ENCODE results near the gene PACS1.
A peak's percentile ranks its signal among the peaks of the same experiment; 100 is the strongest.

PACS1 gene

GRCh38 chr11:66279092-66279734 lies 209.1 kb downstream of the PACS1 start:
- no peak for DNase-seq

GRCh38 chr11:66280428-66280827 lies 210.4 kb downstream of the PACS1 start:
- no peak for DNase-seq

DNA sequence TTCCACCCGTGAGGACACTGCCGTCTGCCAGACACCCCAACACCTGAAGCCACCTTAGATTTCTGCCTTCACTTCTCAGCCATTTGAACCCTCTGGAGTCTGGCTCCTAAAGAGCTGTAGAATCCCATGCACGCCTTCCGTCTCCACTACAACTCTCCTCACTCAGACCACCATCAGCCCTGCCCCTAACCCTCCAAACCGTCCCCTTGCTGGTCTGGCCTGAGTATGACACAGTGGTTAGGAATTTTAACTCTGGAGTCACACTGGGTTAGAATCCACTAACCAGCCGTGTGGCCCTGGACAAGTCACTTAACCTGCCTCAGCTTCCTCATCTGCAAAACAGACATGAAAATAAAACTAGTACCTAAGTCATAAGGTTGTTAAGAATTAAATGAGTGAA lies 210.9 kb downstream of the PACS1 start:
- no peak for DNase-seq

GRCh38 chr11:66281776-66282467 lies 211.8 kb downstream of the PACS1 start:
- no peak for DNase-seq

DNA sequence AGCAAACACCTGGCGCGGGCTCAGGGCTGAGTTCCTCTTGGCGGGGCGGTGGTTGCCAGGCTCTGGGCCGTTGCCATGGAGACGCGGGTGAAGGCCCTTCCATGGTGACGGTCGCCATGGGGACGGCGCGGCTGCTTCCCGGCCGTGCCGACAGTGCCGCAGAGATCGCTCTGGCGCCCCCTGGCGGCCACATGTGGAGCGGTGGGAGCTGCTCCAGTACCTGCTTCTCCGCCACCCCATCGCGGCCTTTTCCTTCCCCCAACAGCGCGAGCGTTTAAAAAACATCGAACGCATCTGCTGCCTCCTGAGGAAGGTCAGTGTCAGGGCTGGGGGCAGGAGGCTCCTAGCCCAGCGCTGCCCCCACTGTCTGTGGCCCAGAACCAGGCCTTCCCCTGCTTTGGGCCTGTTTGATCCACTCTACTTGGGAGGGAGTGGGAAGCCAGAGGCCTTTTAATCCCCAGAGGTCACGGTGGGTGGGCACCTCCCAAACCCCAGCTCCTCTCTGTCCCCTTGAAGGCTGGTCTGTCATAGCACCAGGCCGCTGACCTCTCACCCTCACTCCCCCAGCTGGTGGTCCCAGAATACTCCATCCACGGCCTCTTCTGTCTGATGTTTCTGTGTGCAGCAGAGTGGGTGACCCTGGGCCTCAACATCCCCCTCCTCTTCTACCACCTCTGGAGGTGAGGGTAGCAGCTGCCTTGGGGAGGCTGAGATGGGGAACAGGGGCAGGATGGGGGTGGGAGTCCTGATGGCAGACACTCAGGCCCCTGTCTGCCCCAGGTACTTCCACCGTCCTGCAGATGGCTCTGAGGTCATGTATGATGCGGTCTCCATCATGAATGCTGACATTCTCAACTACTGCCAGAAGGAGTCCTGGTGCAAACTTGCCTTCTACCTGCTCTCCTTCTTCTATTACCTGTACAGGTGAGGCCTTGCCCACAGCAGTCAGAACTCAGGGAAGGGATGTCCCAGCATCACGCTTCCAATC lies 212.7 kb downstream of the PACS1 start:
- DNase-seq: peak; percentile 97

GRCh38 chr11:66283461-66284105 lies 213.5 kb downstream of the PACS1 start:
- DNase-seq: no peak

- DNase-seq: no peak
These were observed 214.5 kb downstream of the PACS1 start for GRCh38 chr11:66284526-66285078.

DNA sequence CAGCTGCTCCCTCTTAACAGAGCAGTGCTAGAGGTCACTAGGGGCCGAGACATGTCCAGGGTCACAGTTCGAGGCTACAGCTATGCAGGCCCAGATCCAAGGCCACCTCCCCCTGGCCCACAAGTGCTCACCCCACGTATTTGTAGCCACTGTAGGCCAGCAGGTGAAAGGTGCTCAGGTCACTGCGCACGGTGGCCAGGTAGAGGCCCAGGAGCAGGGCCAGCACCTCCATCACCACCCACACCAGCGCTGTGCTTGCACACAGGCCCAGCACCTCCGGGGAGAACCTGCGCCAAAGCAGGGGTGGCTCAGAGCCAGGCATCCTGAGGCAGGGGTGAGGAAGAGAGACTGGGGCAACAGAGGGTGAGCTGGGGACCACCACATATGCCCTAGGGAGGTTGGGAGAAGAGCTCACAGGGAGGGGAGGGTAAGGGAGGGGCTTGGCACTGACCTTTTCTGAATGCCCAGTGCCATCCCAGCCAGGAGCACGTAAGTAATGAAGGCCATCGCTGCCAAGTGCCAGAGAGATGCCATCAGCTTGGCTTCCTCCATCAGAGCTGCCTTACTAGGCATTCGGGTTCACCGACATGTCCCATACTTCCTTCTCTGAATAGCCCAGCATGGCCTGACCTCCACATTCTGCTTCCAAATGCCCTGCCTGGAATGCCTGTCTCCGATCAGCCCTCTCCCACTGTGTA lies 215.3 kb downstream of the PACS1 start:
- DNase-seq: no peak

- DNase-seq: no peak
These were observed 216.6 kb downstream of the PACS1 start for GRCh38 chr11:66286699-66287098.

- DNase-seq: no peak
These were observed 217.3 kb downstream of the PACS1 start for GRCh38 chr11:66287211-66287888.

DNA sequence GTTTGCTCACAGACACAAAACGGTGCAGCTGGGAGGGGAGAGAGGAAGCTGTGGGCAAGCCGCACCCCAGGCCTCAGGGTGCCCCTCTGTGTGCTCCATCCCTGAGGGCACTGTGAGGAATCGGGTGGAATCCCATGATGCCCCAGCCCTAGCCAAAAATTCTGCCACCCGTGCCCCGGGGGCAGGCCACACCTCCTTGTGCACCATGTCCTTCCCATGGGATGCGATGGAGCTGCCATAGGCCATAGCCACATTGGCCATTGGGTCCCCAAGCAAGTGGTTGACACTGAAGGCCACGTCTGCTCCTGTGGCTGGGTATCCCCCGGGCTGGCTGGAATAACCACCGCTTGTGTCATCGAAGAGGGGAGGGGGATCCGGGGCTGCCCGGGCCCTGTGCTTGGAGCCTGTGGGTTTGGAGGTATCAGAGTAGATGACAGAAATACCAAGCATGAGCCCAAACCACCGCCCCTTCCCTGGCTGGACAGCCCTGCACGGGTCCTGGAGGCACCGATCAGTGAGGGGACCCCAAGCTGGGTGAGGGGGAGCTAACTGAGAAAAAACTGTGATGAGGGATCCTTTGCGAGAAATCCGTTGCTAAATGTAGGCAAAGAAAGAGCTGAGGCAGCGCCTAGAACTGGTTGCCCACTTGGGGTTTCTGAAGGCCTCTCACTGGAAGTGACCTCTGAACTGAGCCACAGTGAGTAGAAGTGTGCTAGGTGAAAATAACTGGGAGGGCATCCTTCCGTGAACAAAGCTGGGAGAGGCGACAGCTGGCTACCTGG lies 218.0 kb downstream of the PACS1 start:
- DNase-seq: no peak

GRCh38 chr11:66288671-66289547 lies 218.8 kb downstream of the PACS1 start, which contains the start of gene YIF1A:
TSS of gene YIF1A (minus strand) at chr11:66289143. CDS start at chr11:66288985, 158 bp downstream.
- DNase-seq: peak; percentile 97

DNA sequence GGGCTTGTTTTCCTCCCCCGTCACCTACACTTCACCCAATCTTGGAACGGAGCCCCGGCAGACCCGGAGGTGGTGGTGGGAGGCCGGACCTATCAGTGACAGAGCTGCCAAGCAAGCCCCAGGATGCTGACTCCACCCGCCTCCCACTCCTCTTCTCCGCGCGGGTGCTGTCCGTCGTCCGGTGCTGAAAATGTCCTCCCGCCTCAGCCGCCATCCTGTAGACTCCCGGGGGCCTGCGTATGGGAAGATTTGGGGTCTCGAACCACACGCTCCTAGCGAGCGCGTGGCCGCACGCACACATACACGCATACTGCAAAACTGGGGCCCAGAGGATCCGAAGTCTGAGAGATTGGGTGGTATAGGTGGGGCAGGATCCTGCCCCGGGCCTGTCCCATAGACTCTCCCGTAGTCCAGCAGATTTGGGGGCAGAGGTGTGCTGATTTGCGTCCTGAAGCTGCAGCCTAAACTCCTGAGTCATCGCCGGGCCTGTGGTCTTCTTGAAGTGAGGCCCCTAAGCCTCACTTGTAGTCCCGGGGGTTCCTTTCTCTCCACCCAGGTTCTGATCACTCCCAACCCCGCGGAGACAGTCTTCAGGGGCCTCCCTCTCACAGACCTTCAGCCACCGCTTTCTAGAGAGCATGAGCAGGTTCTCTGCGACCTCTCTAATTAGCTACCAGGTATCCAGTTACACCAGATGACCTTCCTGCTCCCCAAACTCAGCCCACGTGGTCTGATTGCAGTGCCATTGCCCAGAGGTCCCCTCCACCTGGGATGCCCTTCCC lies 219.7 kb downstream of the PACS1 start:
- no peak for DNase-seq

DNA sequence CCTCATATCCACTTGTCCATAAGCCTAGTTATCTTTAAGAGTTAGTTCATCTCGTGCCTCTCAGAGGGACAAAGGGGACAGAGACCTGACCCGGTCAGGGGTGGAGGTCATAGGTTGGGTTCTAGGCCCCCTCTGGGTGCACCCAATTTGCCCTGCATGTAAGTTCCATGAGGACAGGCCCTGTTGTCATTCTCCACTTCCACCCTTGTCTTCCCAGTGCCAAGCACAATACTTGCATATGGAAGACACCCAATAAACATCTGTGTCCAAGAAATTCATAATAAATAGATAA lies 220.2 kb downstream of the PACS1 start:
- no peak for DNase-seq

- no peak for DNase-seq
These were observed 221.2 kb downstream of the PACS1 start for GRCh38 chr11:66291303-66291705.

GRCh38 chr11:66291706-66292542 lies 221.9 kb downstream of the PACS1 start, which contains the start of gene TMEM151A:
TSS of gene TMEM151A (plus strand) at chr11:66291894. CDS start at chr11:66292014, 120 bp downstream.
- DNase-seq: no peak

- DNase-seq: no peak
These were observed 222.7 kb downstream of the PACS1 start for GRCh38 chr11:66292543-66293332.
